GM18870 (cell line): ENCODE results near the gene DDI2.

Source experiments
- ATAC-seq: cut with Tn5 transposase; IDR thresholded peaks from one replicate; pipeline ENCODE4 v1.9.1; 2021; ENCODE audit warnings: moderate library complexity; ENCODE audit not compliant: unreplicated experiment

The DDI2 gene

GRCh38 chr1:15605398-15606383 is 11.6 kb upstream of the DDI2 start:
- ATAC-seq: no peak

GRCh38 chr1:15609631-15610030 is 7.6 kb upstream of the DDI2 start:
- ATAC-seq: no peak

GRCh38 chr1:15610167-15610566 is 7.1 kb upstream of the DDI2 start:
- no peak for ATAC-seq

- ATAC-seq: peak; percentile 5
Measured at GRCh38 chr1:15616373-15617172, 685 bp upstream of the DDI2 start.

GRCh38 chr1:15618077-15618654 is 908 bp downstream of the DDI2 start:
- ATAC-seq: peak; percentile 32

- no peak for ATAC-seq
Measured at GRCh38 chr1:15618655-15619525, 1.6 kb downstream of the DDI2 start.

GRCh38 chr1:15620155-15620545 is 2.9 kb downstream of the DDI2 start:
- no peak for ATAC-seq

- ATAC-seq: no peak
Measured at GRCh38 chr1:15620902-15621682, 3.8 kb downstream of the DDI2 start.

- ATAC-seq: no peak
Measured at GRCh38 chr1:15621975-15622374, 4.7 kb downstream of the DDI2 start.

GRCh38 chr1:15622712-15623373 is 5.6 kb downstream of the DDI2 start:
- no peak for ATAC-seq

GRCh38 chr1:15623435-15623834 is 6.2 kb downstream of the DDI2 start:
- no peak for ATAC-seq

- no peak for ATAC-seq
Measured at GRCh38 chr1:15624133-15624714, 7.0 kb downstream of the DDI2 start.

GRCh38 chr1:15625056-15625917 is 8.0 kb downstream of the DDI2 start:
- ATAC-seq: no peak

GRCh38 chr1:15626269-15626950 is 9.2 kb downstream of the DDI2 start:
- ATAC-seq: no peak

- ATAC-seq: peak; percentile 75
Measured at GRCh38 chr1:15627343-15627988, 10.2 kb downstream of the DDI2 start.

- peak; percentile 1 for ATAC-seq
Measured at GRCh38 chr1:15628003-15628402, 10.7 kb downstream of the DDI2 start.
